Common myeloid progenitor, CD34-positive (primary cell): Measurements from ENCODE around the gene TTC23L.

ENCODE experiments used
- CTCF ChIA-PET: fragments of 350-600 bp; sonication (Branson Sonifier 250); formaldehyde crosslinking; loops from one replicate; lab custom pipeline; 2021; ENCODE audit warnings: antibody characterized with exemption; lab: Charles Lee
- POLR2A ChIA-PET: fragments of 350-600 bp; sonication (Branson Sonifier 250); formaldehyde crosslinking; loops from one replicate; lab custom pipeline; 2021; ENCODE audit warnings: antibody characterized with exemption; lab: Charles Lee
- DNase-seq, 3 donors: peaks; one replicate each; pipeline versions ENCODE4 v3.0.0 to v3.0.0-alpha.2; 2013
- H3K27ac ChIP-seq, 2 experiments: 1 replicate in 1 of 2; 2 replicates in 1 of 2; pipeline ENCODE4 v1.7.0; 2013; ENCODE audit warnings: inconsistent platforms in 2 of 2, low read length in 2 of 2, mild to moderate bottlenecking in 2 of 2, low read depth in 1 of 2, moderate library complexity in 1 of 2; ENCODE audit not compliant: severe bottlenecking in 2 of 2, insufficient read depth in 1 of 2, poor library complexity in 1 of 2
- H3K27me3 ChIP-seq, 5 experiments: replicated peaks in 2 of 5; 1 replicate in 3 of 5; 2 replicates in 2 of 5; pipeline versions ENCODE4 v1.6.1 to v1.7.0; 2013; ENCODE audit warnings: low read length in 4 of 5, mild to moderate bottlenecking in 2 of 5, moderate library complexity in 2 of 5, inconsistent platforms in 1 of 5; ENCODE audit not compliant: insufficient read depth in 5 of 5, control insufficient read depth in 4 of 5
- H3K36me3 ChIP-seq, 4 experiments: 1 replicate in 2 of 4; 2 replicates in 2 of 4; pipeline versions ENCODE4 v1.6.1 to v1.7.0; 2013; ENCODE audit warnings: low read length in 3 of 4, control low read depth in 1 of 4, mild to moderate bottlenecking in 1 of 4; ENCODE audit not compliant: control insufficient read depth in 4 of 4, insufficient read depth in 4 of 4
- H3K4me1 ChIP-seq, 4 experiments: 1 replicate in 3 of 4; 2 replicates in 1 of 4; pipeline versions ENCODE4 v1.6.1 to v1.7.1; 2013; ENCODE audit warnings: low read length in 3 of 4, mild to moderate bottlenecking in 3 of 4, control low read depth in 1 of 4, inconsistent platforms in 1 of 4, moderate library complexity in 1 of 4; ENCODE audit not compliant: control insufficient read depth in 4 of 4, insufficient read depth in 4 of 4; ENCODE audit errors: control extremely low read depth in 1 of 4
- H3K4me3 ChIP-seq, 7 experiments: 1 replicate in 4 of 7; 2 replicates in 3 of 7; pipeline versions ENCODE4 v1.5.1 to v1.7.0; 2013; ENCODE audit warnings: mild to moderate bottlenecking in 7 of 7, low read length in 6 of 7, moderate library complexity in 6 of 7, inconsistent platforms in 2 of 7, low read depth in 2 of 7, control low read depth in 1 of 7; ENCODE audit not compliant: insufficient read depth in 4 of 7, control insufficient read depth in 1 of 7; ENCODE audit errors: extremely low read depth in 1 of 7
- H3K9me3 ChIP-seq, 5 experiments: 1 replicate in 4 of 5; 2 replicates in 1 of 5; pipeline versions ENCODE4 v1.6.1 to v1.7.1; 2013; ENCODE audit warnings: low read length in 4 of 5, mild to moderate bottlenecking in 2 of 5, inconsistent platforms in 1 of 5, low read depth in 1 of 5, moderate library complexity in 1 of 5; ENCODE audit not compliant: control insufficient read depth in 4 of 5, insufficient read depth in 2 of 5; ENCODE audit errors: control extremely low read depth in 1 of 5
- WGBS: methylation state at CpG from one replicate; pipeline ENCODE4 v1.1.5; 2013; ENCODE audit not compliant: insufficient coverage; 5-methylcytosine and 5-hydroxymethylcytosine counted together

The TTC23L gene

DNA sequence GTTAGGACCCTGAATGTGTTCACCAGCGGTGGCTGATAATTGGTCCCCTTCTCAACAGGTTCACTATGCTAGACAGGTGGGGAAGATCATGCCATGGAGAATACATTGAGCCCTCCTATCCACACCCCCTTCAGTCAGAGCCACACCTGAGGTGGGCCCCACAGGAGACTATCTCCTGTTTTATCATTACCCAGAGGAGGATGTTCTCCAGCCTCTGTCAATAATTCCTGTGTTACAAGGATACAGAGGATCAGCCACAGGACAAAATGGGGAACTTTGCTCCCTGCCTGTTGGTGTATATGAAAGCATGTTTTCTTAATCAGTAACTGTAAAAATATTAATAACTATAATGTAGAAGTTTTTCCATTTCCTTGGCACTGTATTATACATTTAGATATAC, 50.4 kb downstream of the TTC23L start:
- no peaks in the 10 kb centered on the region for H3K9me3 ChIP-seq
- H3K36me3 ChIP-seq, result no peaks in the 10 kb centered on the region
- H3K4me1 ChIP-seq, result no peaks in the 10 kb centered on the region
- WGBS, result 100% methylated on average over 1 of the region's 1 CpG
- no peaks in the 10 kb centered on the region for H3K27me3 ChIP-seq
- no peak overlapping the region for H3K27ac ChIP-seq
- H3K4me3 ChIP-seq, result no peak overlapping the region
- POLR2A ChIA-PET, result no interaction called here
- no peak for DNase-seq
- CTCF ChIA-PET, result interaction anchor here (1.8 kb wide), 1 partner anchor 9 kb away, joined by 8 read pairs; no protein-coding TSS in a partner anchor

GRCh38 chr5:34891981-34892380, 53.0 kb downstream of the TTC23L start:
- 94% methylated on average over 5 of the region's 5 CpGs for WGBS
- Histone ChIP-seq H3K36me3 (no peaks in the 10 kb centered on the region), H3K9me3 (no peaks in the 10 kb centered on the region), H3K27ac (no peak overlapping the region), H3K4me1 (no peaks in the 10 kb centered on the region), H3K27me3 (no peaks in the 10 kb centered on the region), H3K4me3 (no peak overlapping the region)
- POLR2A ChIA-PET, result no interaction called here
- no peak for DNase-seq
- CTCF ChIA-PET, result interaction anchor here (1.5 kb wide), 1 partner anchor 32 kb away, joined by 3 read pairs; no protein-coding TSS in a partner anchor

GRCh38 chr5:34892414-34892813, 53.5 kb downstream of the TTC23L start:
- ChIA-PET CTCF (interaction anchor here (1.3 to 1.5 kb wide), 3 partner anchors 15 to 371 kb away, joined by 3 read pairs; no protein-coding TSS in a partner anchor), POLR2A (no interaction called here)
- Histone ChIP-seq H3K36me3 (no peaks in the 10 kb centered on the region), H3K27ac (no peak overlapping the region), H3K27me3 (no peaks in the 10 kb centered on the region), H3K4me1 (no peaks in the 10 kb centered on the region), H3K4me3 (no peak overlapping the region), H3K9me3 (no peaks in the 10 kb centered on the region)
- WGBS, result 87% methylated on average over 5 of the region's 6 CpGs
- no peak for DNase-seq

GRCh38 chr5:34894716-34895115, 55.8 kb downstream of the TTC23L start:
- WGBS, result no CpG with 5 or more reads among the region's 1 CpG
- Histone ChIP-seq H3K9me3 (no peaks in the 10 kb centered on the region), H3K4me1 (no peaks in the 10 kb centered on the region), H3K27ac (no peak overlapping the region), H3K4me3 (no peak overlapping the region), H3K36me3 (no peaks in the 10 kb centered on the region), H3K27me3 (no peaks in the 10 kb centered on the region)
- no peak for DNase-seq
- ChIA-PET POLR2A (no interaction called here), CTCF (interaction anchor here (1.1 to 1.7 kb wide), 2 partner anchors 398 to 406 kb away, joined by 3 read pairs; no protein-coding TSS in a partner anchor)

DNA sequence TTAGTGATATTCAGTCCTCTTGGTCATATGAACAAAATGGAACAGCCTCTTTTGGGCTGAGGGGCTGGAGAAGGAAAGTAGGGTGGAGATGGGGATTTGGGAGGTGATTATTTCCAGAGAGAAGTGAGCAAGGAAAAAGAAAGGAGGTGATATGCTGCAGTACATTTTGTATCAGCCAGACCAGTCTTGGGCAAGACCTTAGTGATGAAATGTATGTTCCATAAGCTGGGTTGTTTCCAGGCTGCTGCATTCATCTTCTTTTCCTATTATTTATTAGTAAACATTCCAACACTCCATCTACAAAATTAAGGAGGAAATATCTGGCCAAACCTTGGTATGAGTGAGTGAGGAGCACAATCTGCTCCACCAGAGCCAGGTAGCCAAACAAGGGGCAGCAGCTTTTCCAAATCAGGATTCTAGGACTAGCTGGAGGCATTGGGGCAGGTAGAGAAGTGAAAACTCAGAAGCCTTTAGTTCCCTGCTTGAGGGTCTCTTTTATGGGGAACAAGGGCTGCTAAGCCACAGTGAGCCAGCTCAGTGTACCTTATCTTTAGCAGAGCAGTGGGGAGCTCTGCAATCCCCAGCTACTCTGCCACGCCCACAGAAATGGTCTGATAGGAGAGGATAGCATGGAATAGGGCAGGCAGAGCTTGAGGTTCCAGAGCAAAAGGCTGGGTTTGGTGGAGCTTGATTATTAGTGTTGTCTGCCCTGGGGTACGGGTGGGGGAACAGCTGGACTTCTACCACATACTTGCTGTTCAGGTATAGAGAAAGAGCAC, 56.9 kb downstream of the TTC23L start:
- Histone ChIP-seq H3K36me3 (no peaks in the 10 kb centered on the region), H3K27ac (no peak overlapping the region), H3K4me1 (no peaks in the 10 kb centered on the region), H3K27me3 (no peaks in the 10 kb centered on the region), H3K4me3 (no peak overlapping the region), H3K9me3 (no peaks in the 10 kb centered on the region)
- ChIA-PET POLR2A (interaction anchor here (1.0 kb wide), 1 partner anchor 20 kb away, joined by 3 read pairs; the partner anchor contains the start of genes BRIX1 and RAD1), CTCF (interaction anchor here (0.7 to 4.6 kb wide), 8 partner anchors 9 to 423 kb away, joined by 3 to 70 read pairs (median 4); no protein-coding TSS in a partner anchor)
- peak in 2 of 3 donors; percentile 7 to 35 for DNase-seq
- WGBS, result 100% methylated on average over 2 of the region's 2 CpGs

- no peaks in the 10 kb centered on the region for H3K9me3 ChIP-seq
- H3K36me3 ChIP-seq, result peaks cover 0 to 5% (median under 1%) of the 10 kb centered on the region in 4 experiments
- DNase-seq, result no peak
- no peaks in the 10 kb centered on the region for H3K4me1 ChIP-seq
- ChIA-PET CTCF (interaction anchor here (0.7 to 4.6 kb wide), 31 partner anchors 8 to 425 kb away, joined by 3 to 70 read pairs (median 4); partner anchors contain the start of gene TTC23L), POLR2A (no interaction called here)
- H3K4me3 ChIP-seq, result no peak overlapping the region
- H3K27ac ChIP-seq, result no peak overlapping the region
- H3K27me3 ChIP-seq, result no peaks in the 10 kb centered on the region
These were observed 58.7 kb downstream of the TTC23L start for GRCh38 chr5:34897646-34898045.
